ENCODE data around the gene CCDC190. TPM values are rescaled to one million over a fixed set of nuclear protein-coding genes. Genes with fewer than 3 reads are reported as not detected.

The CCDC190 gene
- total and polyA plus RNA-seq, 2 of the 4 experiments (the other 2 are of a cell fraction) = 0.10 to 0.36 TPM

Other genes starting within 250 kb of the CCDC190 start
- 194 and 245 TPM in 2 replicates for gene DDR2, start 228.7 kb downstream of the CCDC190 start, total RNA-seq (2012; rRNA removed)
- 64.3 and 66.1 TPM in 2 replicates for gene DDR2, start 228.7 kb downstream of the CCDC190 start, polyA plus RNA-seq (2012; rRNA removed)
- 11.7 and 17.7 TPM in 2 replicates for gene HSD17B7, start 70.5 kb downstream of the CCDC190 start, total RNA-seq (2012; rRNA removed)
- 10.6 and 11.1 TPM in 2 replicates for gene HSD17B7, start 70.5 kb downstream of the CCDC190 start, polyA plus RNA-seq (2012; rRNA removed)
- gene RGS4, start 208.2 kb upstream of the CCDC190 start, total RNA-seq (2012; rRNA removed) = 538 and 635 TPM in 2 replicates
- 201 and 202 TPM in 2 replicates for gene RGS4, start 208.2 kb upstream of the CCDC190 start, polyA plus RNA-seq (2012; rRNA removed)

Measured in IMR-90 (cell line).